SK-N-SH (cell line): ENCODE data around the gene C11orf54. TPM values are rescaled to one million over a fixed set of nuclear protein-coding genes. Genes with fewer than 3 reads are reported as not detected.

Experiments used
- CTCF ChIA-PET: fragments of 300-600, 350-600 bp; formaldehyde crosslinking; extraction: SDS; loops from one replicate; lab custom pipeline; 2021; lab: Yijun Ruan, JAX
- POLR2A ChIA-PET: fragments of 350-600 bp; sonication (Branson Sonifier 250); formaldehyde crosslinking; extraction: SDS; loops from one replicate; lab custom pipeline; 2020; ENCODE audit warnings: antibody characterized with exemption, inconsistent platforms; lab: Yijun Ruan, JAX
- DNase-seq: peaks from one replicate; pipeline ENCODE4 v3.0.0; 2012
- H2AFZ ChIP-seq: fragments of 200-600 bp; sonication (generic); 2 replicates; pipeline ENCODE4 v1.8.1; 2016; ENCODE audit warnings: antibody characterized with exemption, mild to moderate bottlenecking, low read depth
- H3F3A ChIP-seq: fragments of 200-600 bp; sonication (generic); replicated peaks from 2 replicates; pipeline ENCODE3; 2016; ENCODE audit warnings: antibody characterized with exemption, mild to moderate bottlenecking; ENCODE audit not compliant: insufficient read depth
- H3K27ac ChIP-seq, 2 experiments: fragments of 200-500 bp in 1 of 2; fragments of 200-600 bp in 1 of 2; sonication (Bioruptor generic) in 1 of 2; sonication (generic), shearing (Covaris generic) in 1 of 2; 2 replicates each; pipeline versions ENCODE4 v1.5.1 to v1.6.1; 2014 to 2016; ENCODE audit warnings: low read depth in 2 of 2, inconsistent platforms in 1 of 2, low read length in 1 of 2, mild to moderate bottlenecking in 1 of 2, mixed read lengths in 1 of 2
- H3K27me3 ChIP-seq: fragments of 200-600 bp; sonication (generic), shearing (Covaris generic); 2 replicates; pipeline ENCODE4 v1.6.1; 2016; ENCODE audit warnings: mixed run types; ENCODE audit not compliant: insufficient read depth
- H3K36me3 ChIP-seq, 2 experiments: fragments of 200-500 bp in 1 of 2; fragments of 200-600 bp in 1 of 2; sonication (Bioruptor generic) in 1 of 2; sonication (generic) in 1 of 2; replicated peaks in 1 of 2; 2 replicates each; pipeline versions ENCODE3 to v1.5.1; 2014 to 2016; ENCODE audit warnings: low read length in 1 of 2, mild to moderate bottlenecking in 1 of 2; ENCODE audit not compliant: insufficient read depth in 2 of 2, control insufficient read depth in 1 of 2
- H3K4me1 ChIP-seq, 2 experiments: fragments of 200-500 bp in 1 of 2; fragments of 200-600 bp in 1 of 2; sonication (Bioruptor generic) in 1 of 2; sonication (generic), shearing (Covaris generic) in 1 of 2; 2 replicates each; pipeline versions ENCODE4 v1.5.1 to v1.6.1; 2014 to 2016; ENCODE audit warnings: low read depth in 1 of 2, low read length in 1 of 2, mixed run types in 1 of 2; ENCODE audit not compliant: insufficient read depth in 2 of 2, control insufficient read depth in 1 of 2
- H3K4me2 ChIP-seq: fragments of 200-600 bp; sonication (generic), shearing (Covaris generic); 2 replicates; pipeline ENCODE4 v1.6.1; 2017; ENCODE audit warnings: mixed run types
- H3K4me3 ChIP-seq, 2 experiments: fragments of 200-500 bp in 1 of 2; fragments of 200-600 bp in 1 of 2; sonication (Bioruptor generic) in 1 of 2; sonication (generic), shearing (Covaris generic) in 1 of 2; 2 replicates each; pipeline versions ENCODE4 v1.5.1 to v1.8.1; 2014 to 2016; ENCODE audit warnings: low read depth in 2 of 2, inconsistent platforms in 1 of 2, low read length in 1 of 2, mild to moderate bottlenecking in 1 of 2, mixed read lengths in 1 of 2, moderate library complexity in 1 of 2
- H3K79me2 ChIP-seq: fragments of 200-600 bp; sonication (generic); 2 replicates; pipeline ENCODE4 v1.8.1; 2017; ENCODE audit warnings: mild to moderate bottlenecking; ENCODE audit not compliant: insufficient read depth
- H3K9ac ChIP-seq: fragments of 200-600 bp; sonication (generic); 2 replicates; pipeline ENCODE4 v1.6.1; 2017; ENCODE audit warnings: mixed run types
- H3K9me2 ChIP-seq: fragments of 200-600 bp; sonication (generic); 2 replicates; pipeline ENCODE4 v1.6.1; 2017; ENCODE audit warnings: mixed run types
- H3K9me3 ChIP-seq: fragments of 200-600 bp; sonication (generic); 2 replicates; pipeline ENCODE4 v1.6.1; 2017; ENCODE audit warnings: mixed run types, mild to moderate bottlenecking, moderate library complexity
- H4K20me1 ChIP-seq: fragments of 200-600 bp; sonication (generic); 2 replicates; pipeline ENCODE4 v1.6.1; 2017; ENCODE audit warnings: mild to moderate bottlenecking, mixed run types; ENCODE audit not compliant: insufficient read depth
- ELF1 ChIP-seq: IDR thresholded peaks from 2 replicates; pipeline ENCODE4 v1.4.0; 2012
- GABPA ChIP-seq: IDR thresholded peaks from 2 replicates; pipeline ENCODE4 v1.4.0; 2012; ENCODE audit warnings: low read depth, mild to moderate bottlenecking
- GATA2 ChIP-seq: sonication (generic); formaldehyde crosslinking; IDR thresholded peaks from 2 replicates; pipeline ENCODE4 v1.5.0; 2020; ENCODE audit warnings: mild to moderate bottlenecking, missing genetic modification reagents
- MEF2A ChIP-seq: IDR thresholded peaks from 2 replicates; pipeline ENCODE4 v1.4.0; 2012; ENCODE audit warnings: low read depth, borderline replicate concordance
- NFIC ChIP-seq: IDR thresholded peaks from 2 replicates; pipeline ENCODE4 v1.4.0; 2012; ENCODE audit warnings: borderline replicate concordance
- PBX3 ChIP-seq: IDR thresholded peaks from 2 replicates; pipeline ENCODE4; 2012
- POLR2AphosphoS5 ChIP-seq: IDR thresholded peaks from 2 replicates; pipeline ENCODE4 v1.6.1; 2012; ENCODE audit warnings: low read depth, low read length
- RAD21 ChIP-seq: IDR thresholded peaks from 2 replicates; pipeline ENCODE4 v1.6.1; 2012; ENCODE audit warnings: mild to moderate bottlenecking, low read length
- RCOR1 ChIP-seq: fragments of 150-350 bp; IDR thresholded peaks from 2 replicates; pipeline ENCODE4 v1.6.1; 2017; ENCODE audit warnings: antibody characterized with exemption, low read length
- RFX5 ChIP-seq: IDR thresholded peaks from 2 replicates; pipeline ENCODE4 v1.6.1; 2012; ENCODE audit warnings: mild to moderate bottlenecking, improper control_type of control experiment, low read length
- TAF1 ChIP-seq: IDR thresholded peaks from 2 replicates; pipeline ENCODE4 v1.6.1; 2012; ENCODE audit warnings: low read depth, mild to moderate bottlenecking, low read length, moderate library complexity, borderline replicate concordance
- TCF12 ChIP-seq: IDR thresholded peaks from 2 replicates; pipeline ENCODE4 v1.4.0; 2012
- YY1 ChIP-seq: IDR thresholded peaks from 2 replicates; pipeline ENCODE4 v1.4.0; 2012; ENCODE audit warnings: low read depth, mild to moderate bottlenecking
- WGBS: methylation state at CpG from one replicate; pipeline ENCODE4 v1.1.6; 2017; ENCODE audit warnings: low lambda C conversion rate; 5-methylcytosine and 5-hydroxymethylcytosine counted together
- polyA plus RNA-seq, 3 experiments: library from polyadenylated mRNA; depleted of rRNA; stranded (reverse); fragments of >200 nt; gene quantifications; 2 replicates each; pipeline ENCODE4 v1.2.3, GENCODE V29; 2012
- TF ChIP-seq, protein P1 (sequence below): fragments of 200-600 bp; sonication (generic); IDR thresholded peaks from 2 replicates; pipeline ENCODE4 v1.6.1; 2017; ENCODE audit warnings: antibody characterized with exemption, mild to moderate bottlenecking, moderate library complexity

Gene C11orf54
- polyA plus RNA-seq, 1 of the 3 experiments (the other 2 are of a cell fraction) = 7.7 TPM

- Histone ChIP-seq H3K9me3 (no peaks in the 10 kb centered on the region), H3K4me3 (no peak overlapping the region), H3K9ac (no peak overlapping the region), H3K27me3 (no peaks in the 10 kb centered on the region), H3K36me3 (peaks cover 91 to 100% of the 10 kb centered on the region in 2 experiments), H3K4me1 (peaks cover 11 to 30% of the 10 kb centered on the region in 2 experiments; a peak in 3 of 4 replicates), H2AFZ (no peak overlapping the region), H3K4me2 (no peak overlapping the region), H4K20me1 (peaks cover 97% of the 10 kb centered on the region), H3K79me2 (peaks cover 85% of the 10 kb centered on the region), H3F3A (peaks cover 77% of the 10 kb centered on the region), H3K27ac (peak overlapping the region in 1 of 2 experiments; percentile 8; a peak in 1 of 4 replicates), H3K9me2 (no peaks in the 10 kb centered on the region)
- DNase-seq = no peak
- CTCF ChIA-PET = interaction anchor here (1.5 kb wide), 1 partner anchor 11 kb away, joined by 3 read pairs; no protein-coding TSS in a partner anchor
- POLR2A ChIA-PET = no interaction called here
- TF ChIP-seq PBX3 (no peak), RFX5 (no peak), RAD21 (no peak), ELF1 (no peak)
- 79% methylated on average over 1 of the region's 1 CpG for WGBS
These were observed 5.8 kb upstream of the C11orf54 start for GRCh38 chr11:93735627-93736026.

DNA sequence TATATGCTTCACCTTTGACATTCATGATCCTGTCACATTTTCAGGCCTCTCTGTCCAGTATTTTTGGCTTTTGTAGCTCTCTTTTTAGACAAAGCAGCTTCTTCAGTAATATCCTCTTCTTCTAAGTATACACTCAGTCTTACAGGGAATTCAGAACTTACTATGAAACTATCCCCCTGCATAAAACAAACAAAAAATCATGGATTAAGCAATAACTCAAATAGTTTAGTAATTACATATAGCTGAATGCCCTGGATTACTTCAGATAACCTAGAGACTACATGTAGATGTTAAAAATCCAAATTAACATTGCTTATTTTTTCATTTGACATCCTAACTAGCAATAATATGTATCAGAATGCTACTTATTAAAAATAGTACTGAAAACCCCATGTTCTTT, 5.3 kb upstream of the C11orf54 start:
- 0 out of 4 replicates have a peak overlapping the region, but pooled peaks of 1 of the 2 experiments have one; percentile 0 for H3K4me3 ChIP-seq
- no peaks in the 10 kb centered on the region for H3K9me3 ChIP-seq
- peaks cover 72% of the 10 kb centered on the region for H3F3A ChIP-seq
- CTCF ChIA-PET = interaction anchor here (1.2 kb wide), 1 partner anchor 159 kb away, joined by 3 read pairs; no protein-coding TSS in a partner anchor
- H3K9me2 ChIP-seq = no peaks in the 10 kb centered on the region
- peaks cover 86 to 95% of the 10 kb centered on the region in 2 experiments for H3K36me3 ChIP-seq
- TF ChIP-seq TAF1 = no peak
- TF ChIP-seq, protein P1, sequence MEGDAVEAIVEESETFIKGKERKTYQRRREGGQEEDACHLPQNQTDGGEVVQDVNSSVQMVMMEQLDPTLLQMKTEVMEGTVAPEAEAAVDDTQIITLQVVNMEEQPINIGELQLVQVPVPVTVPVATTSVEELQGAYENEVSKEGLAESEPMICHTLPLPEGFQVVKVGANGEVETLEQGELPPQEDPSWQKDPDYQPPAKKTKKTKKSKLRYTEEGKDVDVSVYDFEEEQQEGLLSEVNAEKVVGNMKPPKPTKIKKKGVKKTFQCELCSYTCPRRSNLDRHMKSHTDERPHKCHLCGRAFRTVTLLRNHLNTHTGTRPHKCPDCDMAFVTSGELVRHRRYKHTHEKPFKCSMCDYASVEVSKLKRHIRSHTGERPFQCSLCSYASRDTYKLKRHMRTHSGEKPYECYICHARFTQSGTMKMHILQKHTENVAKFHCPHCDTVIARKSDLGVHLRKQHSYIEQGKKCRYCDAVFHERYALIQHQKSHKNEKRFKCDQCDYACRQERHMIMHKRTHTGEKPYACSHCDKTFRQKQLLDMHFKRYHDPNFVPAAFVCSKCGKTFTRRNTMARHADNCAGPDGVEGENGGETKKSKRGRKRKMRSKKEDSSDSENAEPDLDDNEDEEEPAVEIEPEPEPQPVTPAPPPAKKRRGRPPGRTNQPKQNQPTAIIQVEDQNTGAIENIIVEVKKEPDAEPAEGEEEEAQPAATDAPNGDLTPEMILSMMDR = no peak
- TF ChIP-seq NFIC = no peak
- no peak for TF ChIP-seq YY1
- TF ChIP-seq GATA2 = no peak
- no peak for TF ChIP-seq MEF2A
- no peak for TF ChIP-seq RCOR1
- no peak for TF ChIP-seq TCF12
- no peak for TF ChIP-seq POLR2AphosphoS5
- TF ChIP-seq GABPA = no peak
- TF ChIP-seq, all 33 proteins: peak for 0
- Histone ChIP-seq H3K4me1 (peaks cover 11 to 30% of the 10 kb centered on the region in 2 experiments; a peak in 3 of 4 replicates), H3K79me2 (peaks cover 90% of the 10 kb centered on the region), H2AFZ (no peak overlapping the region), H3K9ac (peak overlapping the region; percentile 5; the same call in 1 of the 2 replicates), H3K4me2 (no peak overlapping the region), H3K27me3 (no peaks in the 10 kb centered on the region), H3K27ac (peak overlapping the region in 1 of 2 experiments; percentile 10; a peak in 3 of 4 replicates), H4K20me1 (peaks cover 92% of the 10 kb centered on the region)
- POLR2A ChIA-PET = interaction anchor here (1.2 kb wide), 1 partner anchor 48 kb away, joined by 3 read pairs; the partner anchor contains the start of gene MED17
- DNase-seq = no peak
